Activated gamma-delta T cell treated with anti-CD3 and anti-CD28 coated beads, Interleukin-2, amount 50 U/mL, for 16 hours (primary cell): ENCODE results near the gene KRTAP5-9.
"Not testable (repeated sequence)": the region's sequence is repeated elsewhere in the genome, so short reads cannot be mapped to it uniquely, and the experiment has no call there.

Experiments
- DNase-seq: peaks from one replicate; pipeline ENCODE4 v3.0.0-alpha.2; 2020; ENCODE audit warnings: low read depth

Gene KRTAP5-9

GRCh38 chr11:71563406-71563805 lies 15.2 kb downstream of the KRTAP5-9 start:
- DNase-seq: no peak

DNA sequence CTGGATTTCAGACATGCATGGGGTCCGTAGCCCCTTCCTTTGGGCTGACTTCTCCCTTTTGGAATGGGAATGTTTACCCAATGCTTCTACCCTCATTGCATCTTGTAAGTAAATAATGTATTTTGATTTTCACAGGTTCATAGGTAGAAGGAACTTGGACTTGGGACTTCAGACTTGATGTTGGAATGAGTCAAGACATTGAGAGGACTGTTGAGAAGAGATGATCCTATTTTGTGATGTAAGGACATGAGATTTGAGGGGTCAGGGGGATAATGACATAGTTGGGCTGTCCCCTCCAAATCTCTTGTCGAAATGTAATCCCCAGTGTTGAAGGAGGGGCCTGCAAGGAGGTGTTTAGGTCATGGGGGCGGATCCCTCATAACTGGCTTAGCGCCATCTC lies 16.2 kb downstream of the KRTAP5-9 start:
- DNase-seq: no peak

DNA sequence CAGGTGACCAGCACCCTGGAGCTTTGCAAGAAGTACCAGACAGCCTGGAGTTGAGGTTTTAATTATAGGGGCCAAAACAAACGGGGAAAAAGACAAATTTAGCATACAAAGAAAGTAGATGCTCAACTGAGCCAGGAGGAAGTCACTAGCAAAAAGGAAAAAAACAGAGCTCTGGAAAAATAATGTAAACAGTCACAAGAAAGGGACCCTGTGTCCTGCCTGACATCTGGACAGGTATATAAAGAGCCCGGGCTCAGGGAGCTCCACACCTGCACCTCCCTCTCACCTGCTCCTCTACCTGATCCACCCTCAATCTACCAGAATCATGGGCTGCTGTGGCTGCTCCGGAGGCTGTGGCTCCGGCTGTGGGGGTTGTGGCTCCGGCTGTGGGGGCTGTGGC lies 17.0 kb downstream of the KRTAP5-9 start, which contains the start of gene KRTAP5-10:
Gene KRTAP5-10 (plus strand): TSS at position 301 of the 400 bp plus-strand sequence. CDS start 25 bp downstream, at position 326.
- no peak for DNase-seq

- DNase-seq: no peak
Measured at GRCh38 chr11:71566081-71566620, 17.9 kb downstream of the KRTAP5-9 start.

DNA sequence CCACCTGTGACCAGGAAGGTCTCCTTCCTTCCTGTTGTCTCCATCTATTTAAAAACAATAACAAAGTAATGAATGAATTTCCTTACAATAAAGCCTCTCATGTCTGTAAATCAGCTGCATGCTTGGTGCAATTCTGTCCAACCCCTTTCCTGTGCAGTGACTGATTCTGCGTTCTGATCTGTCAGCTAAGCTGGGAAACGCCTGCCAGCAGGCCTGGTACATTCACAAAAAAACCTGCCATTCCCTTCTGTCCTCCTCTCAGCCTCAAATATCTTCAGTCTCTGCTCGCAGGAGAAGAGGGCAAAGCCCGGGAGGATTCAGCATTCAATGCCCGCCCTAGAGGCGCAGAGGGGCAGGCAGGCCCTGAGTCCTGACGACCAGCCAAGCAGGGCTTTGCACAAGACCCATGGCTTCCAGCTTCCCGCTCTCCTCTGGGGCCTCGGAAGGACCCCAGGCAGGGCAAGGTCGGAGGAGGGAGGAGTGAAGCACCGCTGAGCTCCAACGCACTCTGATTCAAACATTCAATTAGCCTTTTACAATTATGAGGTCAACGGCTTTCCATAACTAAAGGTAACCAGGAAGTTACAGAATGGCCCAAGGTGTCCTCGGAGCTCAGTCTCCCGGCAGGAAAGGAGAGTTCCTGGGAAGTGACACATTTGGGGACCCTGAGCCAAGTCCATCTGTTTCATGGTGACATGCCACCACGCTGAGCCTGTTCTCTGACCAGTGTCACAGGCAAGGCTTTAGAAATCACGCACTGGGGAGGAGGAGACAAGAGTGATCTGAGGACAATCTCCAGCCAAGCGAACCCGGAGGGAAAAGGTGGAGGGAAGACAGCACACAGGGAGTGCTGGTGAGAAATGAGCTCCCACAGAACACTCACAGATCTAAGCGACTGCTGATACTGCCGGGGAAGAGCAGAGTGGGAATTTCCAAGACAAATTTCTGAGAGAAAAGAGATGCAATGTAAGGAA lies 18.7 kb downstream of the KRTAP5-9 start:
- DNase-seq: not testable (repeated sequence)

DNA sequence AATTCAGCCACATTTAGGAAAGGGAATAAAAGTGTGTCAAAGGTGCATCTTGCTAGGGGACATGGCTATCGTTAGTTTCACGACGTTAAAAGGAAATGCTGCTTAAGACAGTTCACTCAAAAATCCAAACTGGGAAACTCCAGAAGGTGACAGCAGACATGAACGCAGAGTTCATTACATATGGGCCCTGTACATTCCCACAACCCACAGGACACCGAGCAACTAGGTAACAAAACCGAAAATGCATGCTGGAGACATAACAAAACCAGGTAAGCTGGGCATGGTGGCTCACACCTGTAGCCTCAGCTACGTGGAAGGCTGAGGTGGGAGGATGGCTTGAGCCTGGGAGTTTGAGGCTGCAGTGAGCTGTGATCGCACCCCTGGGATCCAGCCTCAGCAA lies 19.4 kb downstream of the KRTAP5-9 start:
- DNase-seq: not testable (repeated sequence)

DNA sequence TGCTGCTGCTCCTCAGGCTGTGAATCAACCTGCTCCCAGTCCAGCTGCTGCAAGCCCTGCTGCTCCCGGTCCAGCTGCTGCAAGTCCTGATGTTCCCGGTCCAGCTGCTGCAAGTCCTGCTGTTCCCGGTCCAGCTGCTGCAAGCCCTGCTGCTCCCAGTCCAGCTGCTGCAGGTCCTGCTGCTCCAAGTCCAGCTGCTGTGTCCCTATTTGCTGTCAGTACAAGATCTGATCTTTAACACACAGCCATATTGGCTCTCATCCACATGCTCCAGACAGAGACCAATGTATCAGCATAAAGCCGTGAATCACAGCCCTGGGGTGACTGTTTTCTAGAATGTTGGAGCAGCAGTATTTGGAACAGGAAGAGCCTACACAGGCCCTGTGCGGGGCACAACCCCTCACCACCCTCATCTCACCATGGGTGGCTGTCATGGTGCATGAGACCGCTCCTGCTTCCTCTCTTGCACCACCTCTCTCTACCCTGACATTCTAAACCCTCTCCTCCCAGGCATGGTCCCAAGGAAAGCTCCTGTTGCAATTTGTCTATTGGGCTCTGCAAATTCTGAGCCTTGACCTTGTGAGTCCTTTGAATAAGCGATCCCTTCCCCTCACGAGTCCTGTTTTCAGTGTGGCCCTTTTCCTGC lies 20.6 kb downstream of the KRTAP5-9 start:
- DNase-seq: no peak

GRCh38 chr11:71571101-71571850 lies 23.1 kb downstream of the KRTAP5-9 start:
- DNase-seq: not testable (repeated sequence)

DNA sequence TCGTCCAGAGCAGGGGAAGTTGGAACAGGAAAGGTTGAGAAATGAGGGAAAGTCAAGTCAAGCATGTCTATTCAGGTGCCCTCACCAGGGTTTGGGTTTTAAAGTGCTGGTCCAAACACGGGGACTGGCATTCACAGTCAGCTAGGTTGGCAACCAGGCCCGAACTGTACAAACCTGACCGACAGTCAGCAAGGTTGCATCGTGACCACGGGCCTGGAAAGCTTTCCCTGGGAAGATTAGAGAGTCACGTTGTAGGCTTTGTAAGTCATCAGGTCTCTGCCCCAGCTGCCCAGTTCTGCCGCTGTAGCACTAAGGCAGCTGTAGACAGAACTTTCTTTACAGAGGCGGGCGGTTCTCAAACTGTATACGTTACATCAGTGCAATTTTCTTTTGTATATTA lies 24.6 kb downstream of the KRTAP5-9 start:
- no peak for DNase-seq

- no peak for DNase-seq
Measured at GRCh38 chr11:71574418-71574817, 26.2 kb downstream of the KRTAP5-9 start.

- DNase-seq: no peak
Measured at GRCh38 chr11:71575723-71576424, 27.7 kb downstream of the KRTAP5-9 start.

DNA sequence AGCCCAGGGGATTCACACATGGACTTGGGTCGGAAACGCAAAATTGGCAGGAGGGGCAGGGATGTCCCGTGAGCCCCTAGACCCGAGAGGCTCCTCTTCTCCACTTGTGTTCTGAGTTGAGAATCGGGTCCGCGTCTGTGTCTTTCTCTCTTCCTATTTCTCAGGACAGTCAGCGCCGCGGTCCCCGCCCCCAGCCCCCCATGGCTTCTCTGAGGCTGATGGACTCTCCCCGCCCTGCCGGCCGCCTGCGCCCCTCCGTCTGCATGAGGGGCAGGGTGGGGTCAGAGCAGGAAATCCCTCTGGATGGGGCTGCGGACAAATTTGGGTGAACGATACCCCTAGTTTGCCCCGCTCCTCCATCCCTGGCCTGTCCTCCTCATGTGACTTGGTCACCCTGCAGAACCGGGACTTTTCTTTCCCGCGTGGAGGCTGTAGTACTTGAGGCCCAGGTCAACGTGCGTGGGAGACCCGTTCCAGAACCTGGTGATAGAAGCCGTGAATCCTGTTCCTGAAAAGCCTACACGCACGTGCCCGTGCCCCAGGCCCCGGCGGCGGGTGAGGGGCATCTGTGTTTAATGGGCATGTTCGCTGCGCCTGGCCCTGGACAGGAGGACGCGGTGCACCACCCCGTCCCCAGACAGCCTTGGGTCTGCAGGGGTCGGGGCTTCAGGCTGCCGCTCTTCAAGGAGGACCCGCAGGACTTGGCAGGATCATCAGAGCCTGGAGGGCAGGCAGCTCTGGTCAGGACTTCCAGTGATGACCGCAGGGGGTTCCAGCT lies 28.7 kb downstream of the KRTAP5-9 start:
- DNase-seq: not testable (repeated sequence)

GRCh38 chr11:71577469-71578004 lies 29.3 kb downstream of the KRTAP5-9 start:
- DNase-seq: no peak

- not testable (repeated sequence) for DNase-seq
Measured at GRCh38 chr11:71579513-71579912, 31.3 kb downstream of the KRTAP5-9 start.

DNA sequence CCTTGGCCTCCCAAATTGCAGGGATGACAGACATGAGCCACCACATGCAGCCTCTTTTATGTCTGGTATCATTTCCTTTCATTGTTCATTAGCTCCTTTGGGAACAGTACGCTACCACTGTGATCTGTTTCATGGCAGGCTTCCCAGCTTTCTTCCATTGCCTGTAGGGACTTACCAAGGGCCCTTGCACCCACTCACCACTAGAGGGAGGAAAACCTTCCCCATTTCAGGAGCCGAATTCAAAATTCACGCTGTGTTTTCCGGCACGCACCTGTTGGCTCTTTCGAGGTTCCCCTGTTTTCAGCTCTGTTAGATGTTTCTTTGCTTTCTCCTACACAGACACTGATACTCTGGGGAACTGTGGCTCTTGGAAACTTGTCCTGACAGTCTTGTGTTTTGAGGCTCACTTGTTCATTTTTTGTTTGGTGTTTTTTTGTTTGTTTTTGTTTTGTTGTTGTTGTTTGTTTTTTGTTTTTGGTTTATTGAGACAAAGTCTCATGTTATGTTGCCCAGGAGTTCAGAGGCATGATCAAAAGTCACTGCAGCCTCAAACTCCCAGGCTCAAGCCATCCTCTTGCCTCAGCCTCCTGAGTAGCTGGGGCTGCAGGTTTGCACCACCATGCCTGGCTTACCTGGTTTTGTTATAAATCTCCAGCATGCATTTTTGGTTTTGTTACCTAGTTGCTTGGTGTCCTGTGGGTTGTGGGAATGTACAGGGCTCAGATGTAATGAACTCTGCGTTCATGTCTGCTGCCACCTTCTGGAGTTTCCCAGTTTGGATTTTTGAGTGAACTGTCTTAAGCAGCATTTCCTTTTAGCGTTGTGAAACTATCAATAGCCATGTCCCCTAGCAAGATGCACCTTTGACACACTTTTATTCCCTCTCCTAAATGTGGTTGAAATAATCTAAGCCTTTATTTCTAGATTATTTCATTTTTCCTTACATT lies 32.1 kb downstream of the KRTAP5-9 start:
- DNase-seq: no peak

DNA sequence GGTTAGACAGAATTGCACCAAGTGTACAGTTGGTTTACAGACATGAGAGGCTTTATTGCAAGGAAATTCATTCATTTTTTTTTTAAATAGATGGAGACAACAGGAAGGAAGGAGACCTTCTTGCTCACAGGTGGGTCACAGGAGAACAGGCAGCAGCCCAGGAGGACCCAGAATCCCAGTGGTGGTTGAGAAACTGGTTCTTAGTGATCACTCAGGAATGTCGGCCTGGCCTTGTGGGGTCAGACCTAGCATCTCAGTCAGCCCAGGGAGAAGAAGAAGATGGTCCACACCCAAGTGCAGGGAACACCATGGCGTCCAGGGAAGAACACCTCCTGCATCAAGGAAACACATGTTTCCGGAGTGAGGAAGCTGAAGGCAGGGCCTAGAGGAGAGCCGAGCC lies 33.6 kb downstream of the KRTAP5-9 start:
- no peak for DNase-seq

DNA sequence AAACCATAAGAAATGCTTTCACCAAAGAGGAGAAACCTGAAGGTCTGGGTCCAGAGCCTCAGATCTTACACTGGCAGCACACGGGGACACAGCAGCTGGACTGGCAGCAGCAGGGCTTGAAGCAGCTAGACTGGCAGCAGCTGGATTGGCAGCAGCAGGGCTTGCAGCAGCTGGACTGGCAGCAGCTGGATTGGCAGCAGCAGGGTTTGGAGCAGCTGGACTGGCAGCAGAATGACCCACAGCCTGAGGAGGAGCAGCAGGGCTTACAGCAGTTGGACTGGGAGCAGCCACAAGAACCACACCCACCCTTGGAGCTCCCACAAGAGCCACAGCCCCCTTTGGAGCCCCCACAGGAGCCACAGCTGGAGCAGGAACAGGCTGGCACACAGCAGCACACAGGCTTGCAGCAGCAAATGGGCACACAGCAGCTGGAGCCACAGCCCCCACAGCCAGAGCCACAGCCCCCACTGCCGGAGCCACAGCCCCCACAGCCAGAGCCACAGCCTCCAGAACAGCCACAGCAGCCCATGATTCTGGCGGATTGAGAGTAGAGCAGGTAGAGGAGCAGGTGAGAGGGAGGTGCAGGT lies 34.2 kb downstream of the KRTAP5-9 start, which contains the start of gene KRTAP5-11:
Gene KRTAP5-11 (minus strand): TSS at position 567 of the 587 bp plus-strand sequence. CDS start 38 bp downstream, at position 529.
- DNase-seq: no peak

DNA sequence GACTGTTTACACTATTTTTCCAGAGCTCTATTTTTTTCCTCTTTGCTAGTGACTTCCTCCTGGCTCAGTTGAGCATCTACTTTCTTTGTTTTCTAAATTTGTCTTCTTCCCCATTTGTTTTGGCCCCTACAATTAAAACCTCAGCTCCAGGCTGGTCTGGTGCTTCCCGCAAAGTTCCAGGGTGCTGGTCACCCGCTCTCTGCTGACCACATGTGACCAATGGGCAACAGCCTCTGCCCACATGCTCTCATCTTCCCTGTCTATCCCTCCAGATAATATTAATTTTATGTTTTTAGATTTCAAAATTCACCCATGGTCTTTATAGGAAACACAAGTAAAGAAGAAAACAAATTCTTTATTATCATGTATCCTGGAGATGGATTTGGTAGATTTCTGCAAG lies 34.7 kb downstream of the KRTAP5-9 start:
- not testable (repeated sequence) for DNase-seq

- not testable (repeated sequence) for DNase-seq
Measured at GRCh38 chr11:71585673-71586072, 37.5 kb downstream of the KRTAP5-9 start.
